Endothelial cell (in vitro differentiated cells): Measurements from ENCODE around the gene POLR3E. TPM values are rescaled to one million over a fixed set of nuclear protein-coding genes. Genes with fewer than 3 reads are reported as not detected.

Experiments
- DNase-seq: peaks from one replicate; pipeline ENCODE4 v3.0.0; 2021; ENCODE audit warnings: low spot score
- H3K27ac Mint-ChIP-seq: one replicate; pipeline ENCODE4 v1.8.0; 2021; ENCODE audit warnings: mixed read lengths, inconsistent platforms; ENCODE audit not compliant: unreplicated experiment
- H3K27me3 Mint-ChIP-seq: one replicate; pipeline ENCODE4 v1.8.0; 2021; ENCODE audit warnings: mild to moderate bottlenecking, moderate library complexity, mixed read lengths, inconsistent platforms; ENCODE audit not compliant: unreplicated experiment
- H3K36me3 Mint-ChIP-seq: one replicate; pipeline ENCODE4 v1.8.0; 2021; ENCODE audit warnings: mild to moderate bottlenecking, low read depth, mixed read lengths, inconsistent platforms; ENCODE audit not compliant: unreplicated experiment
- H3K4me1 Mint-ChIP-seq: one replicate; pipeline ENCODE4 v1.8.0; 2021; ENCODE audit warnings: mild to moderate bottlenecking, mixed read lengths, inconsistent platforms; ENCODE audit not compliant: unreplicated experiment
- H3K4me3 Mint-ChIP-seq: one replicate; pipeline ENCODE4 v1.8.0; 2021; ENCODE audit warnings: mild to moderate bottlenecking, mixed read lengths, inconsistent platforms; ENCODE audit not compliant: unreplicated experiment
- H3K9me3 Mint-ChIP-seq: one replicate; pipeline ENCODE4 v1.8.0; 2021; ENCODE audit warnings: mixed read lengths, inconsistent platforms; ENCODE audit not compliant: unreplicated experiment
- total RNA-seq: library from RNA; stranded (reverse); fragmentation: NEBNext Ultra II Directional; extraction: Animal tissue kit (Norgen Biotek cat#: 25700); gene quantifications from one replicate; pipeline ENCODE4 v1.2.1, GENCODE V29; 2021; ENCODE audit not compliant: unreplicated experiment
- TF ChIP-seq, protein P1 (sequence below): fragments of 200-600 bp; sonication (generic); IDR thresholded peaks from one replicate; pipeline ENCODE4 v1.5.0; 2021; ENCODE audit warnings: antibody characterized with exemption; ENCODE audit not compliant: unreplicated experiment

The POLR3E gene
- total RNA-seq, 1 donor from 2014 or later, result 47.3 TPM

DNA sequence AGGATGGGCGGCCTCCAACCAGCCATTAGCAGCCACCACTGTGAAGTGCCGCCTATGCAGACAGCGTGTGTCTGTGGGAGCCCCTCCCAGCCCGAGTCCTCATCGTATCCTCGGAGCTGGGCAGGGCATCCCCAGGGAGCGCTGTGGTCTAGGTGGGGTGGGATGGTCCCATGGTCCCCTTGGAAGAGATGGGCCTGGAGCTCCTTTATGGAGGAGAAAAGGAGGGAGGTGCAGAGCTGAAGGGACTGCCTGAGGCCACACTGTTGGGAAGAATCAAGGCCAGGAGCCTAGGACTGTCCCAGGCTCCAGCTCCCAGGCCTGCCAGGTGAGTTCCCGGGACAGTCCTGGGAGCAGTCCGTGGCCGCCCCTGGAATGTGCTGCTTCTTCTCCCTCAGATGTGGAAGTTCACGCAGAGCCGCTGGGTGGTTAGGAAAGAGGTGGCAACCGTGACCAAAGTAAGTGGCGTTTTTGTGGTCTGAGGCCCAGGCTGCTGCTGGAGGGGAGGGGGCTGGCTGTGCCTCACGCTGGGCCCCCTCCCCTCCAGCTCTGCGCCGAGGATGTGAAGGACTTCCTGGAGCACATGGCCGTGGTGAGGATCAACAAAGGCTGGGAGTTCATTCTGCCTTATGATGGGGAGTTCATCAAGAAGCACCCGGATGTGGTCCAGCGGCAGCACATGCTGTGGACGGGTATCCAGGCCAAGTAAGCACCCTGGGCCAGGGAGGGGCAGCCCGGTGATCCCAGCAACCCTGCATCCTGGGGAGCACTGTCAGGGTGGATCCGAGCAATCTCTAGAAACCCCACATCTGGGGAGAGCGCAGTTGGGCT, 27.0 kb downstream of the POLR3E start:
- no peak for DNase-seq
- H3K4me1 Mint-ChIP-seq, result no peaks in the 10 kb centered on the region
- H3K4me3 Mint-ChIP-seq, result no peak overlapping the region
- TF ChIP-seq, protein P1, sequence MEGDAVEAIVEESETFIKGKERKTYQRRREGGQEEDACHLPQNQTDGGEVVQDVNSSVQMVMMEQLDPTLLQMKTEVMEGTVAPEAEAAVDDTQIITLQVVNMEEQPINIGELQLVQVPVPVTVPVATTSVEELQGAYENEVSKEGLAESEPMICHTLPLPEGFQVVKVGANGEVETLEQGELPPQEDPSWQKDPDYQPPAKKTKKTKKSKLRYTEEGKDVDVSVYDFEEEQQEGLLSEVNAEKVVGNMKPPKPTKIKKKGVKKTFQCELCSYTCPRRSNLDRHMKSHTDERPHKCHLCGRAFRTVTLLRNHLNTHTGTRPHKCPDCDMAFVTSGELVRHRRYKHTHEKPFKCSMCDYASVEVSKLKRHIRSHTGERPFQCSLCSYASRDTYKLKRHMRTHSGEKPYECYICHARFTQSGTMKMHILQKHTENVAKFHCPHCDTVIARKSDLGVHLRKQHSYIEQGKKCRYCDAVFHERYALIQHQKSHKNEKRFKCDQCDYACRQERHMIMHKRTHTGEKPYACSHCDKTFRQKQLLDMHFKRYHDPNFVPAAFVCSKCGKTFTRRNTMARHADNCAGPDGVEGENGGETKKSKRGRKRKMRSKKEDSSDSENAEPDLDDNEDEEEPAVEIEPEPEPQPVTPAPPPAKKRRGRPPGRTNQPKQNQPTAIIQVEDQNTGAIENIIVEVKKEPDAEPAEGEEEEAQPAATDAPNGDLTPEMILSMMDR, result no peak
- H3K36me3 Mint-ChIP-seq, result peaks cover 24% of the 10 kb centered on the region
- H3K27ac Mint-ChIP-seq, result no peak overlapping the region
- peaks cover 2% of the 10 kb centered on the region for H3K27me3 Mint-ChIP-seq
- H3K9me3 Mint-ChIP-seq, result no peaks in the 10 kb centered on the region

DNA sequence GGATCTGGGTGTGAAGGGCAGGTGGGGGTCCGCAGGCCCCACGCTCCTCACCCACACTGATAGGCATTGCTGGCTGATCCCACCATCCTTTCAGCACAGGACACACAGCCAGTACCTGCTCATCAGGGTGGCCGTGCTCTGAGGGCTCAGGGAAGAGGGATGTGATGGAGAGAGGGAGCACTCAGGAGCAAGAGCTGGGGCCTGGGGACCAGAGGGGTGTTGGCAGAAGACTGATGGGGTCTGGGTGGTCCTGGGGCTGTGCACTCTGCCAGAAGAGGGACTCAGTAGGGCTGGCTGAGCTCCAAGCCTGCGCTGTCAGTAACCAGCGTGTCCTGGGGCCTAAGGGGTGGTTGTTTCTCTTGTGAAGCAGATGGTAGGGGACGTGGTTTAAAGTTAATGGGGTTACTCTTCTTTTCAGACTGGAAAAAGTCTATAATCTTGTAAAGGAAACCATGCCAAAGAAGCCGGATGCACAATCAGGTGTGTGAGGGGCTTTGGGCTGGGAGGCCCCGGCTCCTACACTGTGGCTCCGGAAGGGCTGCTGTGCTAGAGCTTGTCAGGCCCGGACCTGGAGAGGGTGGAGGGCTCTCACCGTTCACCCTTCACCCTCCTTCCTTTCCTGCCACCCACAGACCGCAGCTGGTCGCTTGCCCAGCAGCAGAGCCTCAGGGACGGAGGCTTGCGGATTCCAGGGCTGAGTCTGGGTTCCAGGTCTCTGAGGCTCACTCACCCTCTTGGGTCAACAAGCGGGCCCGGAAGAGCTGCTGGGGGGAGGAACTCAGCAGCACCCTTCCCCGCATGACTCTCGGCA, 27.8 kb downstream of the POLR3E start:
- Mint-ChIP-seq H3K9me3 (no peaks in the 10 kb centered on the region), H3K27me3 (peaks cover 2% of the 10 kb centered on the region), H3K36me3 (peaks cover 22% of the 10 kb centered on the region), H3K4me1 (no peaks in the 10 kb centered on the region), H3K27ac (no peak overlapping the region), H3K4me3 (peak overlapping the region; percentile 31)
- DNase-seq, result no peak
- TF ChIP-seq, protein P1, result no peak

- Mint-ChIP-seq H3K9me3 (no peaks in the 10 kb centered on the region), H3K27me3 (peaks cover 2% of the 10 kb centered on the region), H3K36me3 (peaks cover 22% of the 10 kb centered on the region), H3K4me3 (no peak overlapping the region), H3K27ac (no peak overlapping the region), H3K4me1 (no peaks in the 10 kb centered on the region)
- no peak for DNase-seq
- TF ChIP-seq, protein P1, result no peak
Measured at GRCh38 chr16:22325598-22326368, 28.6 kb downstream of the POLR3E start.

DNA sequence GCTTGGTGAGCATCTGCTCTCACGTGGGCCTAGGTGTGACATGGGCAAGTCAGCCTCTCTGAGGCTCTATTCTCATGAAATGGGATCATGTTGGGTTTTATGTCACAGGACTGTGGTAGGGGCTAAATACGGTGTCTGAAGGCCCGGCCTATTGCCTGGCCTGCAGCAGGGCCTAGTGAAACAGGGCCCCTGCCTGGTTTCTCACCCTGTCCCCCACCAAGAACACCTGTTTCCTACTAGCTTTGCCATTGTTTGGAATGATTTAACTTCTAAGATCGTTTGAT, 29.1 kb downstream of the POLR3E start:
- H3K9me3 Mint-ChIP-seq, result no peaks in the 10 kb centered on the region
- peaks cover 2% of the 10 kb centered on the region for H3K27me3 Mint-ChIP-seq
- TF ChIP-seq, protein P1, result no peak
- H3K4me3 Mint-ChIP-seq, result peak overlapping the region; percentile 47
- H3K4me1 Mint-ChIP-seq, result no peaks in the 10 kb centered on the region
- H3K27ac Mint-ChIP-seq, result no peak overlapping the region
- no peak for DNase-seq
- peaks cover 22% of the 10 kb centered on the region for H3K36me3 Mint-ChIP-seq
